Endothelial cell of umbilical vein (primary cell): ENCODE results near the gene ZNF705A. TPM values are rescaled to one million over a fixed set of nuclear protein-coding genes. Genes with fewer than 3 reads are reported as not detected.
"Not testable (repeated sequence)": the region's sequence is repeated elsewhere in the genome, so short reads cannot be mapped to it uniquely, and the experiment has no call there.

Experiments used
- BruUV-seq: library from RNA; stranded (reverse); fragments of 400-500 nt; replicated peaks from 2 replicates; lab custom pipeline; 2021; lab: Mats Ljungman, UMichigan
- CTCF ChIA-PET: fragments of 300-600, 350-600 bp; sonication (Branson Sonifier 250); formaldehyde crosslinking; loops from one replicate; lab custom pipeline; 2021; ENCODE audit warnings: antibody characterized with exemption, inconsistent platforms; lab: Charles Lee
- POLR2A ChIA-PET: fragments of 300-600, 350-600 bp; sonication (Branson Sonifier 250); formaldehyde crosslinking; loops from one replicate; lab custom pipeline; 2021; ENCODE audit warnings: antibody characterized with exemption, inconsistent platforms; lab: Charles Lee
- DNase-seq: peaks from one replicate; pipeline ENCODE4 v3.0.0-alpha.2; 2011; ENCODE audit warnings: low read depth, low spot score
- FAIRE-seq: peaks from 2 replicates; lab custom pipeline; 2011; peaks lifted over from hg19 to GRCh38; lab: Jason Lieb, UNC
- H2AFZ ChIP-seq: 2 replicates; pipeline ENCODE4 v1.6.0; 2012; ENCODE audit warnings: low read depth, low read length, control low read depth, inconsistent platforms
- H3K27ac ChIP-seq: 2 replicates; pipeline ENCODE4 v1.5.1; 2011; ENCODE audit warnings: low read depth, mild to moderate bottlenecking, control low read depth, low read length, moderate library complexity; ENCODE audit not compliant: insufficient read depth
- H3K27me3 ChIP-seq, 2 experiments: 2 replicates each; pipeline versions ENCODE4 v1.6.0 to v1.6.1; 2011; ENCODE audit warnings: low read length in 2 of 2, mixed read lengths in 1 of 2; ENCODE audit not compliant: control insufficient read depth in 2 of 2, insufficient read depth in 2 of 2
- H3K36me3 ChIP-seq, 2 experiments: 2 replicates in 1 of 2; 3 replicates in 1 of 2; pipeline ENCODE4 v1.5.1; 2011; ENCODE audit warnings: low read length in 2 of 2, mild to moderate bottlenecking in 1 of 2, moderate library complexity in 1 of 2; ENCODE audit not compliant: control insufficient read depth in 2 of 2, insufficient read depth in 2 of 2; ENCODE audit errors: extremely low read depth in 1 of 2
- H3K4me1 ChIP-seq: 3 replicates; pipeline ENCODE4 v1.5.1; 2011; ENCODE audit warnings: mild to moderate bottlenecking, low read length; ENCODE audit not compliant: control insufficient read depth, insufficient read depth; ENCODE audit errors: extremely low read depth
- H3K4me2 ChIP-seq: 2 replicates; pipeline ENCODE4 v1.6.1; 2011; ENCODE audit warnings: low read length, control low read depth, mixed read lengths; ENCODE audit not compliant: insufficient read depth
- H3K4me3 ChIP-seq, 3 experiments: fragments of 200-600 bp in 1 of 3; sonication (generic), shearing (Covaris generic) in 1 of 3; replicated peaks in 1 of 3; 2 replicates each; pipeline ENCODE4 v1.5.1; 2011 to 2016; ENCODE audit warnings: control low read depth in 3 of 3, low read length in 3 of 3, mild to moderate bottlenecking in 2 of 3, inconsistent platforms in 1 of 3, low read depth in 1 of 3, moderate library complexity in 1 of 3; ENCODE audit not compliant: insufficient read depth in 1 of 3
- H3K79me2 ChIP-seq: 2 replicates; pipeline ENCODE4 v1.6.0; 2012; ENCODE audit warnings: low read length, inconsistent platforms; ENCODE audit not compliant: control insufficient read depth, insufficient read depth
- H3K9ac ChIP-seq: replicated peaks from 2 replicates; pipeline ENCODE3; 2011; ENCODE audit warnings: low read length, control low read depth; ENCODE audit not compliant: insufficient read depth; ENCODE audit errors: extremely low read depth
- H3K9me1 ChIP-seq: replicated peaks from 3 replicates; pipeline ENCODE4 v1.6.0; 2011; ENCODE audit warnings: mild to moderate bottlenecking, low read length; ENCODE audit not compliant: control insufficient read depth, insufficient read depth; ENCODE audit errors: extremely low read depth
- H3K9me3 ChIP-seq: replicated peaks from 2 replicates; pipeline ENCODE4 v1.5.1; 2012; ENCODE audit warnings: low read length, inconsistent platforms; ENCODE audit not compliant: control insufficient read depth, insufficient read depth
- H4K20me1 ChIP-seq: replicated peaks from 2 replicates; pipeline ENCODE3; 2011; ENCODE audit warnings: mild to moderate bottlenecking, low read length; ENCODE audit not compliant: control insufficient read depth, insufficient read depth; ENCODE audit errors: extremely low read depth
- CTCF ChIP-seq, 2 donors: IDR thresholded peaks; 1 replicate in 1 of 2; 2 replicates in 1 of 2; pipeline ENCODE4 v1.5.1; 2011; ENCODE audit warnings: low read length in 2 of 2, mild to moderate bottlenecking in 2 of 2, moderate library complexity in 2 of 2, control low read depth in 1 of 2, inconsistent platforms in 1 of 2, low read depth in 1 of 2; ENCODE audit not compliant: insufficient read depth in 1 of 2; ENCODE audit errors: extremely low read depth in 1 of 2
- EZH2 ChIP-seq: IDR thresholded peaks from 2 replicates; pipeline ENCODE4 v1.6.1; 2012; ENCODE audit warnings: borderline replicate concordance, low read depth, mild to moderate bottlenecking, moderate library complexity, low read length, inconsistent platforms; ENCODE audit not compliant: severe bottlenecking
- FOS ChIP-seq: IDR thresholded peaks from 2 replicates; pipeline ENCODE4 v1.6.1; 2011; ENCODE audit warnings: mild to moderate bottlenecking, low read length, moderate library complexity, borderline replicate concordance; ENCODE audit not compliant: insufficient read depth
- GATA2 ChIP-seq: IDR thresholded peaks from 2 replicates; pipeline ENCODE4 v1.7.0; 2011; ENCODE audit warnings: low read depth, mild to moderate bottlenecking, moderate library complexity, mixed read lengths, low read length; ENCODE audit not compliant: insufficient read length, insufficient read depth
- JUN ChIP-seq: IDR thresholded peaks from 2 replicates; pipeline ENCODE4 v1.6.1; 2011; ENCODE audit warnings: borderline replicate concordance, low read depth; ENCODE audit not compliant: insufficient read length, insufficient read depth
- MAX ChIP-seq: IDR thresholded peaks from 2 replicates; pipeline ENCODE4 v1.6.1; 2011; ENCODE audit not compliant: insufficient read depth, insufficient read length
- MYC ChIP-seq: IDR thresholded peaks from one replicate; pipeline ENCODE4 v1.6.1; 2011; ENCODE audit warnings: mild to moderate bottlenecking, low read depth, low read length
- POLR2A ChIP-seq: IDR thresholded peaks from 2 replicates; pipeline ENCODE4 v1.6.1; 2012; ENCODE audit warnings: low read depth, mild to moderate bottlenecking, control low read depth, low read length
- POLR2AphosphoS5 ChIP-seq: IDR thresholded peaks from 2 replicates; pipeline ENCODE4 v1.6.1; 2012; ENCODE audit warnings: low read depth, mild to moderate bottlenecking, control low read depth, low read length, moderate library complexity; ENCODE audit not compliant: insufficient read depth
- dilution Hi-C: fragments of 300-500 bp; cut with MboI; formaldehyde crosslinking; loops from one replicate; pipeline ENCODE4 v1.15.0; 2019; ENCODE audit warnings: low sequenced_read_pairs; ENCODE audit not compliant: extremely low pct_ligation_motif_present
- intact Hi-C: fragments of 100-400 bp; cut with micrococcal nuclease; formaldehyde crosslinking; loops from one replicate; pipeline ENCODE4 v1.10.0; 2022
- polyA plus RNA-seq, 4 experiments: library from polyadenylated mRNA; depleted of rRNA in 3 of 4; stranded (reverse) in 3 of 4; unstranded in 1 of 4; fragments of >200 nt; gene quantifications; 2 replicates each; pipeline versions ENCODE4 v1.2.1 to v1.2.3, GENCODE V29; 2011 to 2012; ENCODE audit warnings: missing spikeins in 1 of 4
- total RNA-seq: library from RNA; stranded (reverse); gene quantifications from 2 replicates; pipeline ENCODE4 v1.2.3, GENCODE V29; 2021

ZNF705A gene
- total and polyA plus RNA-seq, 2 donors (not counting 3 experiments of a cell fraction or from before 2014, with no cell fraction given) = not detected

GRCh38 chr12:8223646-8224045 is 66.8 kb downstream of the ZNF705A start:
- dilution Hi-C loops, H3K9ac ChIP-seq, H4K20me1 ChIP-seq, H3K36me3 ChIP-seq, H3K27me3 ChIP-seq, H3K9me3 ChIP-seq, POLR2A ChIA-PET, DNase-seq, BruUV-seq, FAIRE-seq, H3K4me2 ChIP-seq, H3K4me1 ChIP-seq, H3K4me3 ChIP-seq, H3K79me2 ChIP-seq, H3K27ac ChIP-seq, CTCF ChIA-PET, H2AFZ ChIP-seq, intact Hi-C loops, H3K9me1 ChIP-seq: not testable (repeated sequence)

- H3K79me2 ChIP-seq, H3K4me2 ChIP-seq, intact Hi-C loops, H3K27ac ChIP-seq, H3K27me3 ChIP-seq, H3K9me3 ChIP-seq, dilution Hi-C loops, H2AFZ ChIP-seq, CTCF ChIA-PET, H3K9me1 ChIP-seq, BruUV-seq, H3K4me3 ChIP-seq, H3K4me1 ChIP-seq, DNase-seq, POLR2A ChIA-PET, FAIRE-seq, H3K9ac ChIP-seq, H3K36me3 ChIP-seq, H4K20me1 ChIP-seq: not testable (repeated sequence)
Observed at GRCh38 chr12:8224782-8225181, 68.0 kb downstream of the ZNF705A start.

GRCh38 chr12:8226355-8226754 is 69.5 kb downstream of the ZNF705A start:
- Histone ChIP-seq H3K9ac (no peak overlapping the region), H3K9me3 (no peaks in the 10 kb centered on the region), H3K4me2 (no peak overlapping the region), H3K27me3 (no peaks in the 10 kb centered on the region), H3K79me2 (no peaks in the 10 kb centered on the region), H3K4me3 (no peak overlapping the region), H3K27ac (no peak overlapping the region), H3K36me3 (no peaks in the 10 kb centered on the region), H3K9me1 (no peaks in the 10 kb centered on the region), H4K20me1 (no peaks in the 10 kb centered on the region), H3K4me1 (no peaks in the 10 kb centered on the region), H2AFZ (no peak overlapping the region)
- dilution Hi-C loops (no loop called here), intact Hi-C loops (no loop called here)
- FAIRE-seq = no peak
- ChIA-PET POLR2A (no interaction called here), CTCF (no interaction called here)
- DNase-seq = no peak
- no TSS peak for BruUV-seq
- no peak for TF ChIP-seq POLR2A
- TF ChIP-seq FOS = no peak
- no peak for TF ChIP-seq POLR2AphosphoS5
- no peak for TF ChIP-seq JUN
- TF ChIP-seq GATA2 = no peak
- TF ChIP-seq MYC = no peak
- no peak for TF ChIP-seq CTCF (IDR thresholded peaks at IDR 0.05; ENCODE audit: extremely low read depth in 1 of 2, insufficient read depth in 1 of 2, low read depth in 1 of 2, low read length in 2 of 2)
- TF ChIP-seq MAX = no peak
- no peak for TF ChIP-seq EZH2
